H7 (cell line): Measurements from ENCODE around the gene TC2N. TPM values are rescaled to one million over a fixed set of nuclear protein-coding genes. Genes with fewer than 3 reads are reported as not detected.
"Not testable (repeated sequence)": the region's sequence is repeated elsewhere in the genome, so short reads cannot be mapped to it uniquely, and the experiment has no call there.

ENCODE experiments used
- DNase-seq: peaks from one replicate; pipeline ENCODE4 v3.0.0; 2012
- H3K27me3 ChIP-seq: 2 replicates; pipeline ENCODE4 v1.6.0; 2011; ENCODE audit warnings: mild to moderate bottlenecking, low read length; ENCODE audit not compliant: control insufficient read depth, insufficient read depth
- H3K36me3 ChIP-seq: replicated peaks from 2 replicates; pipeline ENCODE4 v1.5.1; 2011; ENCODE audit warnings: low read length; ENCODE audit not compliant: control insufficient read depth, insufficient read depth
- H3K4me3 ChIP-seq: 2 replicates; pipeline ENCODE4 v1.5.1; 2011; ENCODE audit warnings: low read depth, mild to moderate bottlenecking, control low read depth, low read length, moderate library complexity; ENCODE audit not compliant: insufficient read depth
- total RNA-seq: library from RNA; depleted of rRNA; stranded (reverse); fragments of >200 nt; shearing (Covaris generic); gene quantifications from 2 replicates; pipeline ENCODE4 v1.2.3, GENCODE V29; 2014

Gene TC2N
- total RNA-seq, 1 experiment from 2014 or later: 6.7 TPM

- no peaks in the 10 kb centered on the region for H3K36me3 ChIP-seq
- H3K27me3 ChIP-seq: no peaks in the 10 kb centered on the region
- no peak for DNase-seq
- no peak overlapping the region for H3K4me3 ChIP-seq
Observed at GRCh38 chr14:91882776-91883175, 15.4 kb upstream of the TC2N start.

GRCh38 chr14:91882369-91882768, 15.0 kb upstream of the TC2N start:
- H3K4me3 ChIP-seq: no peak overlapping the region
- no peaks in the 10 kb centered on the region for H3K36me3 ChIP-seq
- DNase-seq: no peak
- no peaks in the 10 kb centered on the region for H3K27me3 ChIP-seq

- H3K36me3 ChIP-seq: no peaks in the 10 kb centered on the region
- no peak overlapping the region for H3K4me3 ChIP-seq
- no peaks in the 10 kb centered on the region for H3K27me3 ChIP-seq
- no peak for DNase-seq
Observed at GRCh38 chr14:91879196-91879595, 11.9 kb upstream of the TC2N start.

- no peak for DNase-seq
- no peak overlapping the region for H3K4me3 ChIP-seq
- H3K27me3 ChIP-seq: no peaks in the 10 kb centered on the region
- no peaks in the 10 kb centered on the region for H3K36me3 ChIP-seq
Observed at GRCh38 chr14:91878274-91878673, 10.9 kb upstream of the TC2N start.

GRCh38 chr14:91877376-91877915, 10.1 kb upstream of the TC2N start:
- Histone ChIP-seq H3K4me3 (no peak overlapping the region), H3K36me3 (no peaks in the 10 kb centered on the region), H3K27me3 (no peaks in the 10 kb centered on the region)
- no peak for DNase-seq

- H3K27me3 ChIP-seq: no peaks in the 10 kb centered on the region
- DNase-seq: no peak
- H3K36me3 ChIP-seq: no peaks in the 10 kb centered on the region
- no peak overlapping the region for H3K4me3 ChIP-seq
Observed at GRCh38 chr14:91876492-91876891, 9.2 kb upstream of the TC2N start.

- no peak for DNase-seq
- Histone ChIP-seq H3K4me3 (no peak overlapping the region), H3K36me3 (no peaks in the 10 kb centered on the region), H3K27me3 (no peaks in the 10 kb centered on the region)
Observed at GRCh38 chr14:91875525-91876286, 8.4 kb upstream of the TC2N start.

GRCh38 chr14:91873471-91874415, 6.4 kb upstream of the TC2N start:
- H3K27me3 ChIP-seq: no peaks in the 10 kb centered on the region
- H3K36me3 ChIP-seq: no peaks in the 10 kb centered on the region
- DNase-seq: no peak
- no peak overlapping the region for H3K4me3 ChIP-seq

- no peak overlapping the region for H3K4me3 ChIP-seq
- DNase-seq: no peak
- H3K27me3 ChIP-seq: no peaks in the 10 kb centered on the region
- no peaks in the 10 kb centered on the region for H3K36me3 ChIP-seq
Observed at GRCh38 chr14:91872517-91873470, 5.5 kb upstream of the TC2N start.

- DNase-seq: no peak
- Histone ChIP-seq H3K27me3 (no peaks in the 10 kb centered on the region), H3K36me3 (no peaks in the 10 kb centered on the region), H3K4me3 (no peak overlapping the region)
Observed at GRCh38 chr14:91872011-91872501, 4.7 kb upstream of the TC2N start.

- H3K36me3 ChIP-seq, H3K4me3 ChIP-seq, DNase-seq, H3K27me3 ChIP-seq: not testable (repeated sequence)
Observed at GRCh38 chr14:91871401-91871800, 4.1 kb upstream of the TC2N start.

GRCh38 chr14:91870890-91871289, 3.6 kb upstream of the TC2N start:
- Histone ChIP-seq H3K4me3 (no peak overlapping the region), H3K36me3 (no peaks in the 10 kb centered on the region), H3K27me3 (no peaks in the 10 kb centered on the region)
- no peak for DNase-seq

- no peak for DNase-seq
- no peaks in the 10 kb centered on the region for H3K36me3 ChIP-seq
- H3K27me3 ChIP-seq: no peaks in the 10 kb centered on the region
- H3K4me3 ChIP-seq: no peak overlapping the region
Observed at GRCh38 chr14:91870001-91870400, 2.7 kb upstream of the TC2N start.

- H3K4me3 ChIP-seq: no peak overlapping the region
- no peaks in the 10 kb centered on the region for H3K36me3 ChIP-seq
- H3K27me3 ChIP-seq: no peaks in the 10 kb centered on the region
- no peak for DNase-seq
Observed at GRCh38 chr14:91869556-91869955, 2.2 kb upstream of the TC2N start.
